Renal pelvis (tissue), 4 donors: ENCODE results near the gene SUSD4. TPM values are rescaled to one million over a fixed set of nuclear protein-coding genes. Genes with fewer than 3 reads are reported as not detected.

Source experiments
- DNase-seq: peaks from one replicate; pipeline ENCODE4 v3.0.0-alpha.2; 2013
- polyA plus RNA-seq, 3 donors: library from polyadenylated mRNA; unstranded; fragments of 120-200 nt; gene quantifications; one replicate each; pipeline ENCODE4 v1.2.1, GENCODE V29; 2013; ENCODE audit not compliant: insufficient read length in 3 of 3

SUSD4 gene
- polyA plus RNA-seq, 3 donors, result 16.7 to 20.5 (median 17.2) TPM

DNA sequence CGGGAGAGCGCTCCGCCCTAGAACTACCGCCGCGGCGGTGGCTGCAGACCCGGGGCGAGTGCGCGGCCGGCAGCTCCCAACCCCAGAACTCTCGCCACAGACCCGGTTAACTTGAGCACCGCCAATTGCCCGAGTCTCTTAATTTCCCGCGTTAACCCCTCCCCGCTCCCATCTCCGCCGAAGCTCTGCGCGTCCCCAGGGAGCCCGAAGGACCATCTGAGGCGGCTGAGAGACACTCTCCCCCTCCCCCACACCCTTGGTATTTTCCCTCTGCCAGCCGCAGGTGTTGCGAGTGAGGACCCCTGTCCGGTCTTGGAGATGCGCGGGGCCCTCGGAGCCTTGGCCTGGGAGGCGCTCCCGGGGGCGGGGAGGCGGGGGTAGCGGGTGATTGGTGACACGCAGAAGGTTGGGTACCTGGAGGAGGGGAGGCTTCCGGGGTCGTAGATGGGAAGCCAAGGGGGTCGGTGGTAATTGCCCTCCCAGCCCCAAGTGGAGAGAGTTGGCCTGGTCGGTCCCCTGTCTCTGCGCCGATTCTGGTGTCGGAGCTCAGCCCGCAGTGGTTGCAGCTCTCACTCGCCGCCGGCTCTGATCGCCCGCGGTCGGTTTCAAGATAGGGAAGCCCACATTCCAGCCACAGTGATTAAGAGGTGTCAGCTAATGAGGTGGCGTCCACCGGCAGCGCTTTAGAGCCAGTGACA lies 858 bp upstream of the SUSD4 start:
- DNase-seq, result no peak

- DNase-seq, result peak; percentile 26
Observed at GRCh38 chr1:223363057-223363855, 720 bp downstream of the SUSD4 start.

GRCh38 chr1:223358826-223359225 lies 5.2 kb downstream of the SUSD4 start:
- DNase-seq, result no peak

DNA sequence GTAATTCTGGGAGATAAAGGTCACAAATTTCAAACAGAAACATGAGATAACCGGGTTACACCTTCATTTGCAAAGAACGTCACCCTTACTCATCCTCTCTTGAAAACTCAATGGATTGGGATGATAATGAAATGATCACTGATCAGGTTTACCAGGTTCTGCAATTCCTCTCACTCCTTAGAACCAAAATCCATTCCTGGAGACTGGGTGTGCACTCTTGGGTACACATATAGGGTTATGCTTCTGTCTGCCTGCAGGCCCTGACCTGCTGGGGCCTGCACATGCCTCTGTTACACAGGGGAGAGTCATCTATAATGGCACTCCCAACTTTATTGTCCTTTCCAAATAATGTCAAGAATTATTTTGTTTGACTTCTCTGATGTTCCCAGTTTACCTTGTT lies 8.3 kb downstream of the SUSD4 start:
- DNase-seq, result no peak

DNA sequence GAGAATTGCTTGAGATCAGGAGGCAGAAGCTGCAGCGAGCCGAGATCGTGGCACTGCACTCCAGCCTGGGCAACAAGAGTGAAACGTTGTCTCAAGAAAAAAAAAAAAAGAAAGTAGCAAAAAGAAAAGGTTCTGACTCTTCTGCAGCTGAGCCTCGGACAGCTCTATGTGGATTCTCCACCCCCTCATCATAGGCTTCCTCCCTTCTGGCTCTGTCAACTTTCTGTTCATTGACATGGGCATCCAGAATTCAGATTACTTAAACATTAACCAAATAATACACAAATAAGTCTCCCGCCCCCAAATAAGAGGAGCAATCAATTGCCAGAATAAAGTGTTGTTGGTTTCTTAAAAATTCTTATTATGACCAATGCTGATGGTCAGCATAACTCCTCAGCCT lies 10.0 kb downstream of the SUSD4 start:
- DNase-seq, result no peak

GRCh38 chr1:223352944-223353343 lies 11.0 kb downstream of the SUSD4 start:
- DNase-seq, result no peak

GRCh38 chr1:223350361-223350908 lies 13.5 kb downstream of the SUSD4 start:
- no peak for DNase-seq

DNA sequence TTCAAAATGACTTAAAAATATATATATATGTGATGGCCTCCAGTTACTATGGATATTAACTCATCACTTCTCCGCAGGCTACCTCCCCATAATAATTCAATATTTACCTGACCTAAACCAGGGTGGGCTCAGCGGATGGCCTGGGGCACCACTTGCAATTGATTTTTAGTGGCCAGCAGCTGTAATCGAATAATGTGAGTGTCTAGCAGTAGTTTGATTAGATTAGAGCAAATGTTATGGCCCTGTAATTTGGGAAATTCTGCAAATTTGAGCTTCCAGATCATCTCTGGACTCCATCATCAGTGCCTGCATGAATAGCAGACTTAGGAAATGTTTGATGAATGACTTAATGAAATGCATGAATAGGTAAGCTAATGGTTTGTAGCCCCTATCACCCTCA lies 14.7 kb downstream of the SUSD4 start:
- DNase-seq, result no peak

GRCh38 chr1:223348439-223348838 lies 15.5 kb downstream of the SUSD4 start:
- no peak for DNase-seq

DNA sequence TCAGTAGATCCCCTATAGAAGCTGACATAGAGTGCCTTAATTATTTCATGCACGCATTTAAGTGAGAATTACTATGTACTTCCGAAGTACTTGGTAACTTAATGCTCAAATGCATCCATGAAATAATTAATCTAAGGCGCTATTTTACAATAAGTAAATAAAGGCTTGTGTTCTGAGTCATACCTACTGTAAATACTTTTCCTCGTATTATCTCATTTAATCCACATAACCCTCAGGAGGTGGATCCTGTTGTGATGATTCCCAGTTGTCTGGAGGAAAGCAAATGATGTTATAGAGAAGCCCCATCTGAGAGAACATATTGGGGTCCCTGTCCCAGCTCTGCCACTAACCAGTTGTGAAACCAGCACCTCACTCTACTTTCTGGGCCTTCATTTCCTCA lies 16.4 kb downstream of the SUSD4 start:
- DNase-seq, result no peak

DNA sequence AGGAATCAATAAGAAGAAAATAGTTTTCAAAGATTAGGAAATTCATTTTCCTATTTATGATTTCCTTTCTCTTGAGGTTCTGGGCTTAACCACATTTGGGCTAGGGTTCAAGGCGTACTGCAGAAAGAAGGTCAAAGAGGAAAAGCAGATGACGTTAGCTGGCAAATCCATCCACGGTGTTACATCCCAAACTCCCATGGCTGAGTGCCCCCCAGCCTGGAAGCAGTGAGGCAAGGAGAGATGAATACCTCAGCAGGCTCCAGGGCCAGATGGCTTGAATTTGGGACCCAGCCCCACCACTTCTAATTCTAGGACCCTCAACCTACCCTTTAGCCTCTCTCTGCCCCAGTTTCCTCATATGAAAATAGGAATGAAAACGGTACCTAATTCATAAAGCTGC lies 17.7 kb downstream of the SUSD4 start:
- no peak for DNase-seq

DNA sequence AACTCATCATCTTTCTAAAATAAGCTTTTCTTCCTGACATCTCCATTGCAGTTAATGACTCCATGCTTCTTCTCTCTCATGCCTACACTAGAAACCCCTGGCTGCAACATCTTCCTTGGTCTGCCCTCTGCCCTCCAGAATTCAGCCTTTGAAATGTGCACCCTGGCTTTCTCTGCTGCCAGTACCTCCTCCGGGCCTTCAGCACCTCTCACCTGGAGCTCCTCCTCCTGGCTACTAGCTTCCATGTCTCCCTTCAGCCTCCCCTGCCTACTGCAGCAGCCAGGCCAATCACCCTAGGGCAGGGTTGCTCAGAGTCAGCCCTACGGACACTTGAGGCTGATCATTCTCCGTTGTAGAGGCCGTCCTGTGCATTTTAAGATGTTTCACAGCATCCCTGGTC lies 18.3 kb downstream of the SUSD4 start:
- DNase-seq, result no peak

DNA sequence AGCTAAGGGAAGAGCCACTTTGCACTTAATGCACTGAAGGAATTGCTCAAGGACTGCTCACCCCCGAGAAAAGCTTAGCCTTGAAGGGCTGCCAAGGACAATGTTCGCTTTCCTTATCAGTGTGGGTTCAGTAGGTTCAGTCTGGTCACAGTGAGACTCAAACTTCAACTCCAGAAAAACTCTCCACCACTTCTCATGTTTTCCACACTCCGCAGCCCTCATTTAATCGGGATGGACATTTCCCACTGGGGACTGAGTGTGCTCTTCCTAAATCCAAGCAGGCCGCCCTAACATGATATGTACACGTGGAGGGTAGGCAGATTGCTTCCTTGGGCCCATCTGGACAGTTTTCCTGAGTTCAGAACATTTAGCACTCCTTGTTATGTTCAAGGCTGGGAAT lies 19.5 kb downstream of the SUSD4 start:
- DNase-seq, result no peak

- DNase-seq, result no peak
Observed at GRCh38 chr1:223343692-223344091, 20.3 kb downstream of the SUSD4 start.

- DNase-seq, result peak; percentile 34
Observed at GRCh38 chr1:223341121-223341520, 22.9 kb downstream of the SUSD4 start.

- no peak for DNase-seq
Observed at GRCh38 chr1:223340637-223341036, 23.3 kb downstream of the SUSD4 start.

DNA sequence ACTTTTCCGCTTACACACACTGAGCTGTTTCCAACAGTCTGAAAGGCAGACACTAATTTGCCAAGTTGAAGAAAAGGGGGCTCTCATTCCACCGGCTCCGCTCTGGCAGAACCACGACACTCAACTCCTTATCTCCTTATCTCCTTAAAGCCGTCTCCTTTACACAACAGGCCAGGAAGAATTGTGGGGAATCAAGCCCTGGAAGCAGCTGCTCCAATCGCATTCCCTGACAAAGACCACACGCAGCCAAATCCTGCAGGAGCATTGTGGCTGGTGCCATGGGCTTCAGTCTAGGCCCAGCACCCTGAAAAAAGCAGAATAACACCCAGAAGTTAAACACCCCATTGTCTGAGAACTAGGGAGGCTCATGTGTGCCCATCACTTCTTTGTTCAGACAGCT lies 24.1 kb downstream of the SUSD4 start:
- DNase-seq, result no peak

- no peak for DNase-seq
Observed at GRCh38 chr1:223338811-223339746, 24.9 kb downstream of the SUSD4 start.

DNA sequence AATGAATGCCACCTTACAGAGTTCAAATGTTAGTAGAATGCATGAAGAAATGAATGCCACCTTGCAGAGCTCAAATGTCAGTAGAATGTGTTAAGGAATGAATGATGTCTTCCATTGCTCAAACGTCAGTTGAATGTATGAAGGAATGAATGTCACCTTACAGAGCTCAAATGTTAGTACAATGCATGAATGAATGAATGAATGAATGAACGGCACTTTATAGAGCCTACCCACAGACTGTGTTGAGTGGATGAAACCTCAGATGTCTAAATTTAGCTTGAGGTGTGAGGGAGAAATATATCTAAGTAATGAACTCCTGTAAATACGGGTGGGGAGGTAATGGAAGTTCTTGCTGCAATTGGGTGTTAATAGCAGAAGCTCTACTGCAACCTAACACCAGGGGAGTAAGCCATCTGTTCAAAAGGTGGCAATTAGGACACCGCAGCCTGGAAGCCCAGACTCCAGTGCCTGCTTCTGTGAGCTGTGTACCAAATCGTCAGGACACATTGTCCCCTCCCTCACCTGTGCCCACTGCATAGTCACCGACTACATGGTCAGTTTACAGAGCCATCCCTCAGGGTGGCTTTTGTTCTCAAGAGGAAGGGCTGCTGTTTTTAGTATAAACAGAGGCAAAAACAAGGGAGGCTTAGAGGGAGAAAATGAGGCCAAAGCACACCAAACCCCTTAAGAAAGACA lies 26.7 kb downstream of the SUSD4 start:
- no peak for DNase-seq

DNA sequence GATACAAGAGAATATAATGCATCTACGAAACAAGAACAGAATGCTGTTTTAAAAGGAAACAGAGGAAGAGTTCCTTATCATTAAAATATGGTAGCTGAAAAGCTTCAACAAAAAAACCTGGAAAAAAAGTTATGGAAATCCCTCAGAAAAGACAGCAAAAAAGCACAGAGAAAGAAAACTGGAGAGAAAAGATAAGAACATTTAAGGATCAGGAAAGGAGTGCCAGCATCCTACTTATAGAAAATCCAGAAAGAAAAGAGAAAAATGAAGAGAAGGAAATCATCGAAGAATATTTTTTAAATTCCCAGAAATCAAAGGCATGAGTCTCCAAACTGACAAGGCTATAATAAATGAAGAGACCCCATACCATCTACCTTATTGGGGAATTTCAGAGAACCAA lies 29.8 kb downstream of the SUSD4 start:
- DNase-seq, result no peak

- no peak for DNase-seq
Observed at GRCh38 chr1:223332997-223333396, 31.0 kb downstream of the SUSD4 start.

DNA sequence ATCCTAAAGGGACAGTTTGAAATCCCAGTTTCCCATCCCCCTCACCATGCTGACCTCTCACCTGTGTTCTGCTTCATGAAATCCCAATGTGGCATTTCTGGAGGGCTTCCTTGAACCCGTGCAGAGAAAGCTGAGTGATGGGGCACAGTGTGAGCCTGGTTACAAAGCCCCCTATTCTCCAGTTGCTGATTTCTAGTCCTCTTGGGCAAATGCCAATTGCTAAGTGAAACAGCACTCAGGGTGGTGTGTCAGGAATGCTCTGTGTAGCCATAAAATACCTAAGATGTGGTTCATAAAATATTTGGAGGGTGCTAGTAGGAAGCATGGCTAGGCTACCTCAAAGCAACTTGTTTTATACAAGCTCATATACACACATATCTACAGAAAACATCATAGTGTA lies 32.0 kb downstream of the SUSD4 start:
- DNase-seq, result peak; percentile 28
